C4-2B (cell line): ENCODE results near the gene LAMC3.

ENCODE experiments used
- CTCF ChIP-seq: fragments of 450-650 bp; conservative IDR thresholded peaks from 2 replicates; pipeline ENCODE4 v1.5.1; 2017; ENCODE audit warnings: mild to moderate bottlenecking
- ZFX ChIP-seq: fragments of 450-650 bp; IDR thresholded peaks from 2 replicates; pipeline ENCODE4 v1.6.1; 2017

GRCh38 chr9:131045300-131046092, 36.5 kb downstream of the LAMC3 start:
- TF ChIP-seq CTCF (no peak), ZFX (no peak)
